K562 (cell line): ENCODE data around the gene SUMF1. TPM values are rescaled to one million over a fixed set of nuclear protein-coding genes. Genes with fewer than 3 reads are reported as not detected.

ENCODE experiments used
- ATAC-seq: fragments of 200-7000 bp; cut with Tn5 transposase; 3 replicates; pipeline ENCODE4 v1.9.1; 2020; ENCODE audit warnings: moderate library complexity
- BruUV-seq: library from RNA; stranded (reverse); fragments of 400-500 nt; replicated peaks from 2 replicates; lab custom pipeline; 2021; lab: Mats Ljungman, UMichigan
- CTCF ChIA-PET: fragments of 300-600 bp; formaldehyde crosslinking; extraction: SDS; loops from one replicate; lab custom pipeline; 2021; ENCODE audit warnings: low intra/inter-chr PET ratio; lab: Yijun Ruan, JAX
- POLR2A ChIA-PET: fragments of 300-600, 350-650 bp; sonication (Branson Sonifier 250); formaldehyde crosslinking; extraction: SDS; loops from one replicate; lab custom pipeline; 2021; ENCODE audit warnings: antibody characterized with exemption, inconsistent platforms; lab: Yijun Ruan, JAX
- DNase-seq, 4 experiments: peaks; one replicate each; pipeline versions ENCODE4 v3.0.0 to v3.0.0-alpha.2; 2011 to 2018; ENCODE audit warnings: low spot score in 3 of 4, mixed read lengths in 3 of 4; ENCODE audit errors: extremely low read depth in 1 of 4
- FAIRE-seq: peaks from 2 replicates; lab custom pipeline; 2011; peaks lifted over from hg19 to GRCh38; lab: Jason Lieb, UNC
- H2AFZ ChIP-seq: 2 replicates; pipeline ENCODE4 v1.6.0; 2011; ENCODE audit warnings: low read depth, low read length, control low read depth, inconsistent platforms
- H3K27ac ChIP-seq: fragments of 200-600 bp; 3 replicates; pipeline ENCODE4 v1.8.0; 2011; ENCODE audit warnings: low read depth, mild to moderate bottlenecking, control low read depth, inconsistent platforms, low read length, moderate library complexity, mixed read lengths; ENCODE audit errors: extremely low read depth
- H3K27me3 ChIP-seq, 2 experiments: fragments of 300-600 bp in 1 of 2; 2 replicates in 1 of 2; 3 replicates in 1 of 2; pipeline versions ENCODE4 v1.6.0 to v1.8.0; 2011; ENCODE audit warnings: inconsistent platforms in 2 of 2, low read length in 2 of 2, mild to moderate bottlenecking in 1 of 2, mixed read lengths in 1 of 2, moderate library complexity in 1 of 2; ENCODE audit not compliant: control insufficient read depth in 2 of 2, insufficient read depth in 2 of 2
- H3K36me3 ChIP-seq: fragments of 300-600 bp; 3 replicates; pipeline ENCODE4 v1.8.0; 2011; ENCODE audit warnings: mild to moderate bottlenecking, low read length, inconsistent platforms; ENCODE audit not compliant: control insufficient read depth, insufficient read depth
- H3K4me1 ChIP-seq, 2 experiments: fragments of 200-600 bp in 1 of 2; replicated peaks in 1 of 2; 2 replicates in 1 of 2; 3 replicates in 1 of 2; pipeline versions ENCODE4 v1.5.1 to v1.8.0; 2011; ENCODE audit warnings: inconsistent platforms in 2 of 2, low read length in 2 of 2, mild to moderate bottlenecking in 1 of 2, mixed read lengths in 1 of 2, moderate library complexity in 1 of 2; ENCODE audit not compliant: control insufficient read depth in 2 of 2, insufficient read depth in 2 of 2
- H3K4me2 ChIP-seq: 2 replicates; pipeline ENCODE4 v1.6.1; 2011; ENCODE audit warnings: low read length, control low read depth, inconsistent platforms, mixed read lengths; ENCODE audit not compliant: insufficient read depth
- H3K4me3 ChIP-seq: fragments of 200-600 bp; sonication (generic), shearing (Covaris generic); 2 replicates; pipeline ENCODE4 v1.5.1; 2016; ENCODE audit warnings: control low read depth, inconsistent platforms
- H3K79me2 ChIP-seq: fragments of 200-600 bp; 3 replicates; pipeline ENCODE4 v1.8.0; 2011; ENCODE audit warnings: low read length, inconsistent platforms; ENCODE audit not compliant: control insufficient read depth, insufficient read depth
- H3K9ac ChIP-seq, 2 experiments: 2 replicates each; pipeline versions ENCODE4 v1.6.0 to v1.6.1; 2011; ENCODE audit warnings: low read depth in 2 of 2, low read length in 2 of 2, control low read depth in 1 of 2, inconsistent platforms in 1 of 2, mild to moderate bottlenecking in 1 of 2, mixed read lengths in 1 of 2; ENCODE audit not compliant: insufficient read depth in 1 of 2
- H3K9me1 ChIP-seq: one replicate; pipeline ENCODE4 v1.6.0; 2011; ENCODE audit warnings: inconsistent platforms, mild to moderate bottlenecking, low read length, moderate library complexity; ENCODE audit not compliant: control insufficient read depth, insufficient read depth
- H3K9me3 ChIP-seq: replicated peaks from 2 replicates; pipeline ENCODE4 v1.5.1; 2011; ENCODE audit warnings: low read depth, low read length, inconsistent platforms; ENCODE audit not compliant: control insufficient read depth, insufficient read depth
- H4K20me1 ChIP-seq: replicated peaks from 2 replicates; pipeline ENCODE4 v1.6.1; 2011; ENCODE audit warnings: low read length, inconsistent platforms, mixed read lengths; ENCODE audit not compliant: control insufficient read depth, insufficient read depth
- ARID1B ChIP-seq: fragments of 450-650 bp; IDR thresholded peaks from 2 replicates; pipeline ENCODE4 v1.6.1; 2016; ENCODE audit warnings: antibody characterized with exemption, mild to moderate bottlenecking, inconsistent platforms
- DPF2 ChIP-seq: fragments of 450-650 bp; IDR thresholded peaks from 2 replicates; pipeline ENCODE4 v1.6.1; 2016
- ELF2 ChIP-seq: fragments of 250-450 bp; sonication (Bioruptor Pico); IDR thresholded peaks from 2 replicates; pipeline ENCODE4 v1.5.0; 2021; ENCODE audit warnings: mild to moderate bottlenecking
- MECOM ChIP-seq: fragments of 250-450 bp; sonication (Bioruptor Pico); IDR thresholded peaks from 2 replicates; pipeline ENCODE4 v1.8.0; 2022; ENCODE audit warnings: inconsistent platforms
- NFIC ChIP-seq: fragments of 450-650 bp; IDR thresholded peaks from 2 replicates; pipeline ENCODE4 v1.6.1; 2017; ENCODE audit warnings: mild to moderate bottlenecking, inconsistent platforms
- NR2C2 ChIP-seq, 2 experiments: fragments of 200-800 bp in 1 of 2; sonication (Bioruptor generic) in 1 of 2; sonication (generic) in 1 of 2; formaldehyde crosslinking in 1 of 2; IDR thresholded peaks; 2 replicates each; pipeline versions ENCODE4 v1.6.1 to v1.8.0; 2016 to 2022; ENCODE audit warnings: mild to moderate bottlenecking in 1 of 2, missing compliant biosample characterization in 1 of 2, missing genetic modification characterization in 1 of 2, missing genetic modification reagents in 1 of 2
- POLR2H ChIP-seq: IDR thresholded peaks from 2 replicates; pipeline ENCODE4 v1.6.1; 2016; ENCODE audit warnings: missing genetic modification characterization, low read depth, mild to moderate bottlenecking, control low read depth, missing compliant biosample characterization, moderate library complexity
- PRMT5 ChIP-seq: sonication (generic); formaldehyde crosslinking; IDR thresholded peaks from 2 replicates; pipeline ENCODE4 v1.5.0; 2020; ENCODE audit warnings: missing genetic modification reagents
- TCF7 ChIP-seq: sonication (generic); IDR thresholded peaks from 2 replicates; pipeline ENCODE4 v1.6.1; 2016; ENCODE audit warnings: antibody characterized with exemption, borderline replicate concordance
- TEAD1 ChIP-seq, 2 experiments: fragments of 450-650 bp in 1 of 2; sonication (generic) in 1 of 2; formaldehyde crosslinking; IDR thresholded peaks; 2 replicates each; pipeline versions ENCODE4 v1.4.0 to v1.8.0; 2020 to 2022; ENCODE audit warnings: mild to moderate bottlenecking in 2 of 2, missing genetic modification reagents in 1 of 2
- WGBS: fragments of 100-300 bp; shearing (Covaris generic); methylation state at CpG from one replicate; pipeline ENCODE4 v1.1.6; 2016; ENCODE audit warnings: low coverage, mixed read lengths; ENCODE audit not compliant: insufficient coverage; ENCODE audit errors: missing lambda C conversion rate; 5-methylcytosine and 5-hydroxymethylcytosine counted together
- in situ Hi-C: fragments of 300-500 bp; cut with MboI; formaldehyde crosslinking; loops from 4 replicates; pipeline ENCODE4 v1.15.0; 2018; ENCODE audit warnings: inconsistent platforms, mixed read lengths
- intact Hi-C: fragments of 100-400 bp; cut with micrococcal nuclease; formaldehyde crosslinking; loops from 2 replicates; pipeline ENCODE4 v1.14.2; 2022
- polyA plus RNA-seq, 8 experiments: library from polyadenylated mRNA; depleted of rRNA in 4 of 8; stranded (reverse) in 5 of 8; unstranded in 3 of 8; fragments of >200 nt; fragmentation: Nextera tagmentation in 2 of 8; fragmentation: Illumina TruSeq in 1 of 8; extraction: Ambion mirVana in 2 of 8; extraction: Trizol in 1 of 8; gene quantifications; 2 replicates each; pipeline versions ENCODE4 v1.2.1 to v1.2.3, GENCODE V29; 2011 to 2014; ENCODE audit warnings: inconsistent platforms in 1 of 8, missing spikeins in 1 of 8
- total RNA-seq, 7 experiments: library from RNA; depleted of rRNA in 6 of 7; stranded (reverse); fragments of >200 nt in 6 of 7; fragmentation: Illumina TruSeq in 2 of 7; extraction: Trizol in 2 of 7; gene quantifications; 2 replicates each; pipeline versions ENCODE4 v1.2.1 to v1.2.3, GENCODE V29; 2011 to 2021; ENCODE audit warnings: low replicate concordance in 1 of 7
- TF ChIP-seq, protein P1 (sequence below), 2 experiments: fragments of 450-650 bp; conservative IDR thresholded peaks; 2 replicates each; pipeline ENCODE4 v1.6.1; 2017; ENCODE audit warnings: mild to moderate bottlenecking in 2 of 2, moderate library complexity in 2 of 2
- TF ChIP-seq, protein P2 (sequence below): fragments of 450-650 bp; IDR thresholded peaks from 2 replicates; pipeline ENCODE4 v1.6.1; 2017; ENCODE audit warnings: antibody characterized with exemption, mild to moderate bottlenecking

The SUMF1 gene
- total and polyA plus RNA-seq, 9 of the 15 experiments (the other 6 are each of a cell fraction or from before 2014, with no cell fraction given) = 1.3 to 7.4 (median 4.2) TPM

DNA sequence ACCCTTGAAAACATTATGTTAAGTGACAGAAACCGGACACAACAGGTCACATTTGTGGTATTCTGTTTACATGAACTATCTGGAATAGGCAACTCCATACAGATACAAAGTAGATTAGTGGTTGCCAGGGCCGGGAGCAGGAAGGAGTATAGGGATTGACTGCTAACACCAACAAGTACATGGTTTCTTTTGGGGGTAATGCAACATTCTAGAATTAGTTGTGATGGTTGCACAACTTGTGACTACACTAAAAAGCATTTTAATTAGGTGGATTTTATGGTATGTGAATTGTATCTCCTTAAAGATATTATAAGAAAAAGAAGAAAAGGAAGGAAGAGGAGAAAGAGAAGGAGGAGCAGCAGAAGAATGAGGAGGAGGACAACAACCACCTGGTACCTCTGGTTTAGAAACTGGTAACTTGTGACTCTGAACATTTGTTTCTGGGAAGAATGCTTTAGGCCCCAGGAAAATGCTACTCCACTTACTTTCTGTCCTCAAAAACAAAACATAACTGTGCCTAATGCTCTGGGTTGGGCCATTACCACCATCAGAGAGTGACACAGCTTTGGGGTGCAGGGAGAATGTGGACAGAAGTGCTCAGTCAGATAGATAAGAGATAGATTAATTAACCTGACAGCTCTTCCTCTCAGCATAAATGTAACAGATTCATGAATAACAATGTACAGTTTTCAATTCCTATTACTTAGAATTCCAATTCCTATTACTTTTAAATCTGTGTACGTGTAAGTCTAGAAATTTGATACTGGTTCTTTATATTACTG, 143.6 kb downstream of the SUMF1 start (continued):
- TF ChIP-seq NR2C2 (CRISPR knock-in tag; IDR thresholded peaks at IDR 0.05) (no peak), NR2C2 (tag; IDR thresholded peaks at IDR 0.05) (peak; percentile 20; the same call in 1 of the 2 replicates), NFIC (no peak), DPF2 (peak; percentile 37; the same call in 1 of the 2 replicates), TCF7 (no peak), PRMT5 (CRISPR knock-in tag) (no peak), ELF2 (CRISPR knock-in tag) (no peak), TEAD1 (CRISPR knock-in tag; IDR thresholded peaks at IDR 0.05) (peak in 1 of 2 experiments; percentile 70; a peak in 2 of 4 replicates), ARID1B (peak; percentile 40)

DNA sequence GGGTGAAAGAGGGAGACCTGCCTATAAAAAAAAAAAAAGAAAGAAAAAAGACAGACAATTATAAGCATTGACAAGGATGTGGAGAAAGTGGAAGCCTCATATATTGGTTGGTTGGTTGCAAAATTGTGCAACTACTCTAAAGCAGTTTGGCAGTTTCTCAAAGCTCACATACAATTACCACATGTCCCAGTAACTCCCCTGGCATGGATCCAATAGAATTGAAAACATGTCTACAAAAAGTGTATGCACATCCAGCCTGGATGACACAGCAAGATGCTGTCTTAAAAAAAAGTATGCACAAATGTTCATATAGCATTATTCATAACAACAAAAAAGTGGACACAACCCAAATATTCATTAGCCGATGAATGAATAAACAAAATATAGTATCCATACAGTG, 144.4 kb downstream of the SUMF1 start:
- ChIA-PET POLR2A (interaction anchor here (1.0 to 2.2 kb wide), 2 partner anchors 12 kb away, joined by 5 to 6 read pairs; no protein-coding TSS in a partner anchor), CTCF (no interaction called here)
- DNase-seq = peak in 2 of 4 experiments; percentile 44 to 81
- Histone ChIP-seq H2AFZ (no peak overlapping the region), H3K9ac (no peak overlapping the region), H3K27ac (peak overlapping the region; percentile 33; the same call in 1 of the 3 replicates), H3K27me3 (no peaks in the 10 kb centered on the region), H3K9me3 (no peaks in the 10 kb centered on the region), H3K79me2 (no peaks in the 10 kb centered on the region), H3K9me1 (no peaks in the 10 kb centered on the region), H3K36me3 (no peaks in the 10 kb centered on the region), H3K4me1 (peaks cover 4 to 37% of the 10 kb centered on the region in 2 experiments; a peak in 4 of 5 replicates), H3K4me2 (no peak overlapping the region), H3K4me3 (no peak overlapping the region), H4K20me1 (no peaks in the 10 kb centered on the region)
- FAIRE-seq = no peak
- 96% methylated on average over 1 of the region's 1 CpG for WGBS
- BruUV-seq = no TSS peak
- intact Hi-C loops (loop anchor here (2.0 kb wide), 1 partner anchor 16 kb away; no protein-coding TSS in a partner anchor), in situ Hi-C loops (no loop called here)
- ATAC-seq = peak; percentile 73
- no peak for TF ChIP-seq MECOM
- TF ChIP-seq, protein P1, sequence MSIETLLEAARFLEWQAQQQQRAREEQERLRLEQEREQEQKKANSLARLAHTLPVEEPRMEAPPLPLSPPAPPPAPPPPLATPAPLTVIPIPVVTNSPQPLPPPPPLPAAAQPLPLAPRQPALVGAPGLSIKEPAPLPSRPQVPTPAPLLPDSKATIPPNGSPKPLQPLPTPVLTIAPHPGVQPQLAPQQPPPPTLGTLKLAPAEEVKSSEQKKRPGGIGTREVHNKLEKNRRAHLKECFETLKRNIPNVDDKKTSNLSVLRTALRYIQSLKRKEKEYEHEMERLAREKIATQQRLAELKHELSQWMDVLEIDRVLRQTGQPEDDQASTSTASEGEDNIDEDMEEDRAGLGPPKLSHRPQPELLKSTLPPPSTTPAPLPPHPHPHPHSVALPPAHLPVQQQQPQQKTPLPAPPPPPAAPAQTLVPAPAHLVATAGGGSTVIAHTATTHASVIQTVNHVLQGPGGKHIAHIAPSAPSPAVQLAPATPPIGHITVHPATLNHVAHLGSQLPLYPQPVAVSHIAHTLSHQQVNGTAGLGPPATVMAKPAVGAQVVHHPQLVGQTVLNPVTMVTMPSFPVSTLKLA (conservative IDR thresholded peaks at IDR 0.05) = peak; percentile 21 to 44; a peak in 1 of 4 replicates
- 0 out of 2 replicates have a peak, but pooled peaks have one; percentile 9 for TF ChIP-seq POLR2H (tag)
- TF ChIP-seq, protein P2, sequence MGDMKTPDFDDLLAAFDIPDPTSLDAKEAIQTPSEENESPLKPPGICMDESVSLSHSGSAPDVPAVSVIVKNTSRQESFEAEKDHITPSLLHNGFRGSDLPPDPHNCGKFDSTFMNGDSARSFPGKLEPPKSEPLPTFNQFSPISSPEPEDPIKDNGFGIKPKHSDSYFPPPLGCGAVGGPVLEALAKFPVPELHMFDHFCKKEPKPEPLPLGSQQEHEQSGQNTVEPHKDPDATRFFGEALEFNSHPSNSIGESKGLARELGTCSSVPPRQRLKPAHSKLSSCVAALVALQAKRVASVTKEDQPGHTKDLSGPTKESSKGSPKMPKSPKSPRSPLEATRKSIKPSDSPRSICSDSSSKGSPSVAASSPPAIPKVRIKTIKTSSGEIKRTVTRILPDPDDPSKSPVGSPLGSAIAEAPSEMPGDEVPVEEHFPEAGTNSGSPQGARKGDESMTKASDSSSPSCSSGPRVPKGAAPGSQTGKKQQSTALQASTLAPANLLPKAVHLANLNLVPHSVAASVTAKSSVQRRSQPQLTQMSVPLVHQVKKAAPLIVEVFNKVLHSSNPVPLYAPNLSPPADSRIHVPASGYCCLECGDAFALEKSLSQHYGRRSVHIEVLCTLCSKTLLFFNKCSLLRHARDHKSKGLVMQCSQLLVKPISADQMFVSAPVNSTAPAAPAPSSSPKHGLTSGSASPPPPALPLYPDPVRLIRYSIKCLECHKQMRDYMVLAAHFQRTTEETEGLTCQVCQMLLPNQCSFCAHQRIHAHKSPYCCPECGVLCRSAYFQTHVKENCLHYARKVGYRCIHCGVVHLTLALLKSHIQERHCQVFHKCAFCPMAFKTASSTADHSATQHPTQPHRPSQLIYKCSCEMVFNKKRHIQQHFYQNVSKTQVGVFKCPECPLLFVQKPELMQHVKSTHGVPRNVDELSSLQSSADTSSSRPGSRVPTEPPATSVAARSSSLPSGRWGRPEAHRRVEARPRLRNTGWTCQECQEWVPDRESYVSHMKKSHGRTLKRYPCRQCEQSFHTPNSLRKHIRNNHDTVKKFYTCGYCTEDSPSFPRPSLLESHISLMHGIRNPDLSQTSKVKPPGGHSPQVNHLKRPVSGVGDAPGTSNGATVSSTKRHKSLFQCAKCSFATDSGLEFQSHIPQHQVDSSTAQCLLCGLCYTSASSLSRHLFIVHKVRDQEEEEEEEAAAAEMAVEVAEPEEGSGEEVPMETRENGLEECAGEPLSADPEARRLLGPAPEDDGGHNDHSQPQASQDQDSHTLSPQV = 0 out of 2 replicates have a peak, but pooled peaks have one; percentile 19
